Measurements from ENCODE around the gene PILRB. TPM values are rescaled to one million over a fixed set of nuclear protein-coding genes. Genes with fewer than 3 reads are reported as not detected.
A peak's percentile ranks its signal among the peaks of the same experiment; 100 is the strongest.

Gene PILRB
- total and polyA plus RNA-seq, 12 donors: 8.7 to 403 (median 31.3) TPM

GRCh38 chr7:100353685-100354330 is 4.1 kb upstream of the PILRB start:
- Histone ChIP-seq H3K27ac (no peak overlapping the region), H3K36me3 (replicated peaks in 1 of 2) (peaks cover 0 to 94% of the 10 kb centered on the region in 2 donors), H3K27me3 (no peaks in the 10 kb centered on the region), H3K4me3 (no peak overlapping the region), H3K9me3 (replicated peaks in 1 of 3) (no peaks in the 10 kb centered on the region), H3K4me1 (replicated peaks in 1 of 2) (no peaks in the 10 kb centered on the region)
- TF ChIP-seq CTCF (IDR thresholded peaks at IDR 0.05) (no peak), POLR2A (IDR thresholded peaks at IDR 0.05) (no peak)
- 69 to 91% (median 85%) methylated on average over 2 to 6 of the region's 6 CpGs; no CpG with 5 or more reads in 1 of the 4 donors for WGBS, 4 donors
- intact Hi-C loops (cut with DNase I): loop anchor here in 1 of 2 donors (10.0 kb wide), 1 partner anchor 61 kb away; no protein-coding TSS in a partner anchor
- peak in 2 of 7 donors; percentile 12 to 46 for DNase-seq

- no peaks in the 10 kb centered on the region for H3K27me3 ChIP-seq
- no peaks in the 10 kb centered on the region for H3K4me1 ChIP-seq (replicated peaks in 1 of 2)
- H3K27ac ChIP-seq: no peak overlapping the region
- 87 to 97% (median 87%) methylated on average over 6 to 8 of the region's 8 CpGs for WGBS, 4 donors
- peaks cover 0 to 97% of the 10 kb centered on the region in 2 donors for H3K36me3 ChIP-seq (replicated peaks in 1 of 2)
- H3K4me3 ChIP-seq: no peak overlapping the region
- H3K9me3 ChIP-seq (replicated peaks in 1 of 3): no peaks in the 10 kb centered on the region
- DNase-seq: no peak
- TF ChIP-seq CTCF (IDR thresholded peaks at IDR 0.05): no peak
- no peak for TF ChIP-seq POLR2A (IDR thresholded peaks at IDR 0.05)
- intact Hi-C loops (cut with DNase I): loop anchor here in 1 of 2 donors (10.0 kb wide), 1 partner anchor 58 kb away; no protein-coding TSS in a partner anchor
These were observed 1.4 kb upstream of the PILRB start for GRCh38 chr7:100356416-100357068.

- DNase-seq: no peak
- no peak for TF ChIP-seq CTCF (IDR thresholded peaks at IDR 0.05)
- Histone ChIP-seq H3K9me3 (replicated peaks in 1 of 3) (no peaks in the 10 kb centered on the region), H3K27me3 (no peaks in the 10 kb centered on the region), H3K36me3 (replicated peaks in 1 of 2) (peaks cover 0 to 98% of the 10 kb centered on the region in 2 donors), H3K4me3 (no peak overlapping the region), H3K27ac (no peak overlapping the region), H3K4me1 (replicated peaks in 1 of 2) (no peaks in the 10 kb centered on the region)
- intact Hi-C loops (cut with DNase I): loop anchor here in 1 of 2 donors (10.0 kb wide), 1 partner anchor 58 kb away; no protein-coding TSS in a partner anchor
- WGBS, 4 donors: 91 to 100% (median 96%) methylated on average over 2 to 6 of the region's 6 CpGs
These were observed 771 bp upstream of the PILRB start for GRCh38 chr7:100357131-100357561.

GRCh38 chr7:100358857-100359212 is 918 bp downstream of the PILRB start:
- no peaks in the 10 kb centered on the region for H3K4me1 ChIP-seq (replicated peaks in 1 of 2)
- no peak for TF ChIP-seq CTCF (IDR thresholded peaks at IDR 0.05)
- H3K4me3 ChIP-seq: no peak overlapping the region
- 89 to 94% (median 94%) methylated on average over 8 of the region's 8 CpGs; no CpG with 5 or more reads in 1 of the 4 donors for WGBS, 4 donors
- intact Hi-C loops (cut with DNase I): loop anchor here in 1 of 2 donors (10.0 kb wide), 1 partner anchor 56 kb away; no protein-coding TSS in a partner anchor
- H3K9me3 ChIP-seq (replicated peaks in 1 of 3): no peaks in the 10 kb centered on the region
- no peak for DNase-seq
- H3K27me3 ChIP-seq: no peaks in the 10 kb centered on the region
- H3K36me3 ChIP-seq (replicated peaks in 1 of 2): peaks cover 0 to 90% of the 10 kb centered on the region in 2 donors
- H3K27ac ChIP-seq: no peak overlapping the region

All from adrenal gland (tissue), 12 donors.